Measurements from ENCODE around the gene TAS2R39.
"Not testable (repeated sequence)": the region's sequence is repeated elsewhere in the genome, so short reads cannot be mapped to it uniquely, and the experiment has no call there.

TAS2R39 gene

GRCh38 chr7:143183024-143183423 is at the start of gene TAS2R39:
Gene TAS2R39 (plus strand): TSS chr7:143183419. CDS start chr7:143183419, 0 bp downstream.
- DNase-seq (ENCODE audit: low read depth in 2 of 2) = no peak

GRCh38 chr7:143147070-143147469 is 36.1 kb upstream of the TAS2R39 start:
- DNase-seq (ENCODE audit: low read depth in 2 of 2) = no peak

- DNase-seq (ENCODE audit: low read depth in 2 of 2) = no peak
Observed at GRCh38 chr7:143148050-143148449, 35.2 kb upstream of the TAS2R39 start.

GRCh38 chr7:143148651-143149050 is 34.6 kb upstream of the TAS2R39 start:
- DNase-seq (ENCODE audit: low read depth in 2 of 2) = no peak

- not testable (repeated sequence) for DNase-seq (ENCODE audit: low read depth in 2 of 2)
Observed at GRCh38 chr7:143150696-143151095, 32.5 kb upstream of the TAS2R39 start.

GRCh38 chr7:143158617-143159016 is 24.6 kb upstream of the TAS2R39 start:
- not testable (repeated sequence) for DNase-seq (ENCODE audit: low read depth in 2 of 2)

- no peak for DNase-seq (ENCODE audit: low read depth in 2 of 2)
Observed at GRCh38 chr7:143171697-143172096, 11.5 kb upstream of the TAS2R39 start.

- DNase-seq (ENCODE audit: low read depth in 2 of 2) = no peak
Observed at GRCh38 chr7:143172354-143172753, 10.9 kb upstream of the TAS2R39 start.

GRCh38 chr7:143176128-143176527 is 7.1 kb upstream of the TAS2R39 start:
- DNase-seq (ENCODE audit: low read depth in 2 of 2) = no peak

GRCh38 chr7:143177374-143178119 is 5.7 kb upstream of the TAS2R39 start:
- no peak for DNase-seq (ENCODE audit: low read depth in 2 of 2)

GRCh38 chr7:143180771-143181170 is 2.4 kb upstream of the TAS2R39 start:
- DNase-seq (ENCODE audit: low read depth in 2 of 2) = not testable (repeated sequence)

- no peak for DNase-seq (ENCODE audit: low read depth in 2 of 2)
Observed at GRCh38 chr7:143181349-143181748, 1.9 kb upstream of the TAS2R39 start.

GRCh38 chr7:143185551-143185950 is 2.3 kb downstream of the TAS2R39 start:
- no peak for DNase-seq (ENCODE audit: low read depth in 2 of 2)

GRCh38 chr7:143188994-143189393 is 5.8 kb downstream of the TAS2R39 start:
- no peak for DNase-seq (ENCODE audit: low read depth in 2 of 2)

GRCh38 chr7:143193880-143194279 is 10.7 kb downstream of the TAS2R39 start:
- no peak for DNase-seq (ENCODE audit: low read depth in 2 of 2)

- no peak for DNase-seq (ENCODE audit: low read depth in 2 of 2)
Observed at GRCh38 chr7:143199040-143199439, 15.8 kb downstream of the TAS2R39 start.

GRCh38 chr7:143202161-143202560 is 18.9 kb downstream of the TAS2R39 start:
- no peak for DNase-seq (ENCODE audit: low read depth in 2 of 2)

GRCh38 chr7:143203386-143203785 is 20.2 kb downstream of the TAS2R39 start:
- DNase-seq (ENCODE audit: low read depth in 2 of 2) = no peak

GRCh38 chr7:143205560-143206293 is 22.5 kb downstream of the TAS2R39 start:
- DNase-seq (ENCODE audit: low read depth in 2 of 2) = no peak

GRCh38 chr7:143210541-143210940 is 27.3 kb downstream of the TAS2R39 start:
- no peak for DNase-seq (ENCODE audit: low read depth in 2 of 2)

GRCh38 chr7:143213478-143213877 is 30.3 kb downstream of the TAS2R39 start:
- not testable (repeated sequence) for DNase-seq (ENCODE audit: low read depth in 2 of 2)

- peak; percentile 17 to 47 for DNase-seq (ENCODE audit: low read depth in 2 of 2)
Observed at GRCh38 chr7:143214789-143215679, 31.8 kb downstream of the TAS2R39 start.
